Activated CD4-positive, alpha-beta memory T cell treated with anti-CD3 and anti-CD28 coated beads, Interleukin-2, amount 10 ng/mL, durations not matched to agents 7 days and 5 days (primary cell): Measurements from ENCODE around the gene IGF2R. TPM values are rescaled to one million over a fixed set of nuclear protein-coding genes. Genes with fewer than 3 reads are reported as not detected.
"Not testable (repeated sequence)": the region's sequence is repeated elsewhere in the genome, so short reads cannot be mapped to it uniquely, and the experiment has no call there.

Experiments used
- CTCF ChIA-PET: fragments of 350-600 bp; sonication (Branson Sonifier 250); formaldehyde crosslinking; loops from one replicate; lab custom pipeline; 2021; ENCODE audit warnings: antibody characterized with exemption, inconsistent platforms; lab: Charles Lee
- POLR2A ChIA-PET: fragments of 350-600 bp; sonication (Branson Sonifier 250); formaldehyde crosslinking; loops from one replicate; lab custom pipeline; 2021; ENCODE audit warnings: antibody characterized with exemption; lab: Charles Lee
- DNase-seq: peaks from one replicate; pipeline ENCODE4 v3.0.0-alpha.2; 2020
- H3K27ac Mint-ChIP-seq: one replicate; pipeline ENCODE4 v1.8.0; 2021; ENCODE audit warnings: mild to moderate bottlenecking, mixed read lengths
- H3K27me3 Mint-ChIP-seq: one replicate; pipeline ENCODE4 v1.8.0; 2021; ENCODE audit warnings: mixed read lengths
- H3K36me3 Mint-ChIP-seq: one replicate; pipeline ENCODE4 v1.8.0; 2021; ENCODE audit warnings: low read depth, mixed read lengths
- H3K4me1 Mint-ChIP-seq: one replicate; pipeline ENCODE4 v1.8.0; 2021; ENCODE audit warnings: mixed read lengths
- H3K4me3 Mint-ChIP-seq: one replicate; pipeline ENCODE4 v1.8.0; 2021; ENCODE audit warnings: mild to moderate bottlenecking, mixed read lengths
- H3K9me3 Mint-ChIP-seq: one replicate; pipeline ENCODE4 v1.8.0; 2021; ENCODE audit warnings: mixed read lengths
- total RNA-seq, 2 experiments: library from RNA; stranded (reverse); gene quantifications; one replicate each; pipeline ENCODE4 v1.2.3, GENCODE V29; 2021

Gene IGF2R
- total RNA-seq, 2 experiments from 2014 or later: 66.9 to 70.9 TPM

DNA sequence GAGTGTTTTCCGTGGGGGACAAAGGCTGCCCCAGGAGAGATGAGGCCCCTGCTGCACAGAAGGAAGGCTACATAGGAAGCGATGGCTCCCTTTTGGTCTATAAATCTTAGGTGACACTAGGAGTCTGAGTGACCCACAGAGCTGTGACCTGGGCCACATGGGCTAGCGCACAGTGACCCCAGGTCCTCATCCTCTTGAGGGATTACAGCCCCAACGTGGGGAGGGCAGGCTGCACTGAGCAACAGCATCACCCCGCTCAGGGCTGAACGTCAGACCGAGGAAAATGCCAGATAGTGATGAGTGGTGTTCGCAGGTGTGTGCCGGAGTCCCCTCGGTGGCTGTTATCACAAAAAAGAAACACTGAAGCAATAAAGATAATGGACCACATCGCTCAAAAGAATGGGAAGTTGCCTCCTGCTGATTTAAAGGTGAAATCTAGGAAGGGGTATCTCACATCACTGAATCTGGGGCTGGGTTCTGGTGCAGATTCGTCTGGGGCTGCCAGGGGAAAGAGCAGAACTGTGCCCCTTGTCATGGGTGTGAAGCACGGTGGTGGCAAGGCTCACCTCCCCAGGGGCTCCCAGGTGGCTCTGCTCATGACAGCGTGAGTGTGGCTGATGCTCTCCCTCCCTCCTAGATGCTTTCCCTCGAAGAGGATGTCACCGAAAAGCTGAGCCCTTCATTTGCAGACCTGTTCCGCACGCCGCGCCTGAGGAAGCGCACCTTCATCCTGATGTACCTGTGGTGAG, 167.2 kb downstream of the IGF2R start:
- Mint-ChIP-seq H3K36me3 (no peaks in the 10 kb centered on the region), H3K9me3 (no peaks in the 10 kb centered on the region), H3K27me3 (no peaks in the 10 kb centered on the region), H3K27ac (no peak overlapping the region), H3K4me3 (no peak overlapping the region), H3K4me1 (peaks cover 9% of the 10 kb centered on the region)
- no peak for DNase-seq
- POLR2A ChIA-PET: no interaction called here
- CTCF ChIA-PET: interaction anchor here (3.0 kb wide), 1 partner anchor 398 kb away, joined by 27 read pairs; no protein-coding TSS in a partner anchor

GRCh38 chr6:160137130-160137988, 168.5 kb downstream of the IGF2R start:
- no peak overlapping the region for H3K27ac Mint-ChIP-seq
- POLR2A ChIA-PET: interaction anchor here (1.4 kb wide), 1 partner anchor 383 kb away, joined by 4 read pairs; no protein-coding TSS in a partner anchor
- no peaks in the 10 kb centered on the region for H3K9me3 Mint-ChIP-seq
- H3K36me3 Mint-ChIP-seq: no peaks in the 10 kb centered on the region
- H3K4me1 Mint-ChIP-seq: peaks cover 9% of the 10 kb centered on the region
- no peak for DNase-seq
- no peak overlapping the region for H3K4me3 Mint-ChIP-seq
- no peaks in the 10 kb centered on the region for H3K27me3 Mint-ChIP-seq
- CTCF ChIA-PET: interaction anchor here (1.0 to 3.0 kb wide), 7 partner anchors 18 to 396 kb away, joined by 3 to 27 read pairs (median 4); no protein-coding TSS in a partner anchor

GRCh38 chr6:160137989-160138835, 169.3 kb downstream of the IGF2R start:
- Mint-ChIP-seq H3K4me3 (no peak overlapping the region), H3K36me3 (no peaks in the 10 kb centered on the region), H3K27me3 (no peaks in the 10 kb centered on the region), H3K27ac (no peak overlapping the region), H3K9me3 (no peaks in the 10 kb centered on the region), H3K4me1 (peaks cover 9% of the 10 kb centered on the region)
- DNase-seq: peak; percentile 76
- ChIA-PET CTCF (interaction anchor here (0.6 to 3.0 kb wide), 9 partner anchors 9 to 1070 kb away, joined by 3 to 27 read pairs (median 3); no protein-coding TSS in a partner anchor), POLR2A (interaction anchor here (1.1 to 1.4 kb wide), 2 partner anchors 318 to 382 kb away, joined by 4 read pairs; no protein-coding TSS in a partner anchor)

DNA sequence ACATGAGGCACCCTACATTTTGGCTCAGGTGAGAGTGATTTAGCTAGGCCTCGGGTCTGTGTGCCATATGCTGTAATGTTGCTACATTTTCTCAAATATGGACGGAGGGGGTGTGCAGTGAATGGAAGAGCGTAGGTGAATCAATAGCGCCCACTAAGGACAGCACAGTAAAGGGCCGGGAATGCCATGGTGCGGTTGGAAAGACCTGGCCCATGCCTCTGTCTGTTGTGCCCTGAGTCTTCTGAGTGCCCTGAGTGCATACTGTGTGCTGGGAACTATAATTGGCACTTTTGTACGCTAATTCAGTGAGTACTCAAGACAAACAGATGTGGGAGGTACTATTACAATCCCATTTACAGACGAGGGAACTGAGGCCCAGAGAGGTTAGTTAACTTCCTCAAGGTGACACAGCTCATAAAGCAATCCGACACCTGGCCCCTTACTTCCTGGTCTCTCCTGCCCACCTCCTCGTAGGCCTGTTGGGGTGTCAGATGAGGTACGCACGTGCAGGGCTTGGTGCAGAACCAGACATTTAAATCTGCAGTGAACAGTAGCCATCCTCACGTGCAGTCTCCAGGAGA, 170.0 kb downstream of the IGF2R start:
- H3K4me3 Mint-ChIP-seq: no peak overlapping the region
- POLR2A ChIA-PET: interaction anchor here (1.1 to 1.4 kb wide), 2 partner anchors 317 to 382 kb away, joined by 4 read pairs; no protein-coding TSS in a partner anchor

GRCh38 chr6:160139420-160139851, 170.6 kb downstream of the IGF2R start:
- no peak for DNase-seq
- Mint-ChIP-seq H3K4me3 (no peak overlapping the region), H3K27ac (no peak overlapping the region), H3K27me3 (no peaks in the 10 kb centered on the region), H3K4me1 (peaks cover 9% of the 10 kb centered on the region), H3K36me3 (no peaks in the 10 kb centered on the region), H3K9me3 (peaks cover 2% of the 10 kb centered on the region)
- ChIA-PET POLR2A (no interaction called here), CTCF (interaction anchor here (0.6 kb wide), 1 partner anchor 320 kb away, joined by 3 read pairs; no protein-coding TSS in a partner anchor)

More for the DNA sequence above, 170.0 kb downstream of the IGF2R start:
- DNase-seq: no peak
- H3K36me3 Mint-ChIP-seq: no peaks in the 10 kb centered on the region
- no peak overlapping the region for H3K27ac Mint-ChIP-seq
- no peaks in the 10 kb centered on the region for H3K9me3 Mint-ChIP-seq
- CTCF ChIA-PET: interaction anchor here (0.6 to 3.0 kb wide), 8 partner anchors 9 to 1069 kb away, joined by 3 to 27 read pairs (median 4); no protein-coding TSS in a partner anchor
- H3K27me3 Mint-ChIP-seq: no peaks in the 10 kb centered on the region
- H3K4me1 Mint-ChIP-seq: peaks cover 9% of the 10 kb centered on the region

DNA sequence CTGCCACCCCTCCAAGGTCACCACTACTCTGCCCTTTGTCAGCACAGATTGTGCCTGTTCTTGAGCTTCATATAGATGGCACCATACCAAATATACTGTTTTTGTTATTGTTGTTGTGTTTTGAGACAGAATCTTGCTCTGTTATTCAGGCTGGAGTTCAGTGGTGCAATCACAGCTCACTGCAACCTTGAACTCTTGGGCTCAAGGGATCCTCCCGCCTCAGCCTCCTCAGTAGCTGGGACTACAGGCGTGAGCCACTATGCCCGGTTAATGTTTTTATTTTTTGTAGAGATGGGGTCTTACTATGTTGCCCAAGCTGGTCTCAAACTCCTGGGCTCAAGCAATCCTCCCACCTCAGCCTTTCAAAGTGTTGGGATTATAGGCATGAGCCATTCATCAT, 171.6 kb downstream of the IGF2R start:
- H3K4me1 Mint-ChIP-seq, H3K4me3 Mint-ChIP-seq, H3K27me3 Mint-ChIP-seq, DNase-seq, H3K36me3 Mint-ChIP-seq, H3K9me3 Mint-ChIP-seq, H3K27ac Mint-ChIP-seq, POLR2A ChIA-PET: not testable (repeated sequence)
- CTCF ChIA-PET: interaction anchor here (0.8 to 1.8 kb wide), 3 partner anchors 315 to 394 kb away, joined by 3 to 8 read pairs (median 3); no protein-coding TSS in a partner anchor

DNA sequence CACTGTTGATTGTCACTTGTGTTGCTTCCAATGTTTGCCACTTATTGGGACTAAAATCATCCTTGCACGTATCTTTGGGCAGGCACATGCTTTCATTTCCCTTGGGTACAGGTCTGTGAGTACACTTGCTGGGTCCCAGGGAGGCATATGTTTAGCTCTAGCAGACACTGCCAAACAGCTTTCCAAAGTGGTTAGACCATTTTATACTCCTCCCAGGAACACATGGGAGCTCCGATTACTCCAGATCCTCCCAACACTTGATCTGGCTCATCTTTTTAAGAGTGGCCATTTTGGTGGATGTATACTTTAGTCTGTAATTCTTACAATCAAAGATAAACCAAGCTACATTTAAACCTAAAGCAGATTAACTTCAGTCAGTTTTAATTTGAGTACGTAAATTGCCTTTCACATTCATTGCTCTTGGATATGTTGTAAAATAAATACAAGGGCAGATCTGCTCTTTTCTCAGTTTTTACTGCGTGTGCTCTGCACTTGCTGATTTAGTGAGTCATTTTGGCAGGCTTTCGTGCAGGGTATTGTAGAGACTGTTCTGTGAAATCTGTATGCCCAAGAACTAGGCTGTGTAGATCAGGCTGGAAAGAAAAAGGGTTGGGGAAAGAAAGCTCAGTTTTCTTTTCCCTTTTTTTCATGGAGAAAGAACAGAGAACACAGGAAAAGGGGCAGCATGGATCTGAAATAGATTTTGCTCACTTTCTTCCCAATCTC, 172.3 kb downstream of the IGF2R start:
- Mint-ChIP-seq H3K4me1 (peaks cover 9% of the 10 kb centered on the region), H3K27ac (no peak overlapping the region), H3K9me3 (peaks cover 2% of the 10 kb centered on the region), H3K36me3 (no peaks in the 10 kb centered on the region), H3K27me3 (no peaks in the 10 kb centered on the region), H3K4me3 (no peak overlapping the region)
- CTCF ChIA-PET: interaction anchor here (1.2 to 3.3 kb wide), 3 partner anchors 314 to 393 kb away, joined by 3 to 12 read pairs (median 8); no protein-coding TSS in a partner anchor
- POLR2A ChIA-PET: no interaction called here
- no peak for DNase-seq

DNA sequence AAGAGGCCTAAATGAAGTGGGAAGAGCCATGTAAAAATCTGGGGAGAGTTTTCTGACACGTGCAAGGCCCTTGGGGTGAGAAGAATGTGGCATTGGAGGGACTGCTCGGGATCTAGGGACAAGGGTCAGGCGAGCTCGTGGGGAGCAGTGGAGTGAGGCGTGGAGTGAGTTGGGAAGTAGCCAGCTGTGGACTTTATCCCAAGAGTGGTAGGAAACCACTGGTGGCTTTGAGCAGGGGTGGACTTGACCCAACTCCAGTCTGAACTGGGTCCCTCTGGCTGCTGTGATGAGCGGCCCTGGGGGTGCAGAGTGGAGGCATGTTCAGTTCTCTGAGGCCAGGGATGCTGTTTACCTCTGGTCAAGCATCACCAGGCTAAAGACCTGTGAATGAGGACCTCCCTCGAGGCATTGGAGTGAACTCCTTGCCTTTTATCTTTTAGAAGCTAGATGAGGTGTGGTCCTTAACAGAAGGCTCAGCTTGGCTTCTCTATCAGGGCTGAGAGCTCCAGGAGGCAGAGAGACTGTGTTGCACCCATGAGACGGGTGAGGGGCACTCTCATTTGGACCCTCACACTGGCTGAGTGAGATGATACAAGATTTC, 173.3 kb downstream of the IGF2R start:
- H3K36me3 Mint-ChIP-seq: no peaks in the 10 kb centered on the region
- H3K27me3 Mint-ChIP-seq: no peaks in the 10 kb centered on the region
- no peak overlapping the region for H3K27ac Mint-ChIP-seq
- DNase-seq: no peak
- H3K4me1 Mint-ChIP-seq: peaks cover 9% of the 10 kb centered on the region
- peaks cover 2% of the 10 kb centered on the region for H3K9me3 Mint-ChIP-seq
- ChIA-PET POLR2A (interaction anchor here (0.9 kb wide), 1 partner anchor 416 kb away, joined by 3 read pairs; no protein-coding TSS in a partner anchor), CTCF (interaction anchor here (3.3 kb wide), 1 partner anchor 313 kb away, joined by 12 read pairs; no protein-coding TSS in a partner anchor)
- H3K4me3 Mint-ChIP-seq: no peak overlapping the region

DNA sequence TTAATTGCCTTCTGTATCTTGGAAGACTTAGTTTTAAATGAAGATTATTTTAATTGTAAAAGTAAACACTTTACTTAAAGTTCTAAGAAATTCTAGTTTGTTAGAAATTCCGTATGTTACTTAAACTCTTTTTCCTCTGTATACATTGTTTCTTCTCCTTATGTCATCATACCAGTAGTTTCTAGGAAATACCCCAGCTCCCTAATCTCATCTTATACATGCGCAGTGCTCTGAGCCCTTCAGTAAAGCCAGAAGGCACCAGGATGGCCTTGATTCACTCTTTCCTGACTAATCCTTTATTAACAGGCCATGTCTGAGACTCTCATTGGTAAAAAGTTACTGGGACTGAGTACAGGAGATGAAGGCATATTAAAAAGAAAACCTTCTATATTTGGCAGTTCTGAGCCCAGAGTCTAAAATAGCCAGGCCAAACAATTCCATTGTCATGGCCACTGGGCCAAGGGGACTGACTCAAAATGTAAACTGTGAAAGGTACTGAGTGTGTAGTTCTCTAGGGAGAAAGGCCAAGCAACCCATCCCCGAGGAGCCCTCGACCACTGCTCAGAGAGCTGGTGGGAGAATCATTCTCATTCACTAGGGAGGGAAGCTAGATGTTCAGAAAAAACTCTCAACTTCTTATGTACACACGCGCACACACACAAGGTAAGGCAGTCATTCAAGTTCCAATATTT, 177.7 kb downstream of the IGF2R start:
- DNase-seq: no peak
- H3K27me3 Mint-ChIP-seq: no peaks in the 10 kb centered on the region
- no peaks in the 10 kb centered on the region for H3K36me3 Mint-ChIP-seq
- no peak overlapping the region for H3K27ac Mint-ChIP-seq
- peaks cover 2% of the 10 kb centered on the region for H3K9me3 Mint-ChIP-seq
- POLR2A ChIA-PET: no interaction called here
- H3K4me1 Mint-ChIP-seq: no peaks in the 10 kb centered on the region
- CTCF ChIA-PET: interaction anchor here (0.7 to 1.2 kb wide), 2 partner anchors 8 to 815 kb away, joined by 3 to 4 read pairs; no protein-coding TSS in a partner anchor
- no peak overlapping the region for H3K4me3 Mint-ChIP-seq

- no peak for DNase-seq
- Mint-ChIP-seq H3K27ac (no peak overlapping the region), H3K36me3 (no peaks in the 10 kb centered on the region), H3K27me3 (peaks cover 2% of the 10 kb centered on the region), H3K9me3 (peaks cover 2% of the 10 kb centered on the region), H3K4me3 (no peak overlapping the region), H3K4me1 (no peaks in the 10 kb centered on the region)
- POLR2A ChIA-PET: no interaction called here
- CTCF ChIA-PET: interaction anchor here (1.2 kb wide), 1 partner anchor 9 kb away, joined by 3 read pairs; no protein-coding TSS in a partner anchor
Observed at GRCh38 chr6:160147146-160147536, 178.3 kb downstream of the IGF2R start.
